HG02759 (cell line): ENCODE measurements around the gene PARS2.
"Not testable (repeated sequence)": the region's sequence is repeated elsewhere in the genome, so short reads cannot be mapped to it uniquely, and the experiment has no call there.

Experiments used
- ATAC-seq: cut with Tn5 transposase; IDR thresholded peaks from one replicate; pipeline ENCODE4 v1.9.1; 2021; ENCODE audit warnings: mild to moderate bottlenecking, moderate library complexity; ENCODE audit not compliant: unreplicated experiment

The PARS2 gene

GRCh38 chr1:54775828-54776721, 11.8 kb upstream of the PARS2 start:
- not testable (repeated sequence) for ATAC-seq

GRCh38 chr1:54774820-54775498, 10.6 kb upstream of the PARS2 start:
- ATAC-seq, result no peak

DNA sequence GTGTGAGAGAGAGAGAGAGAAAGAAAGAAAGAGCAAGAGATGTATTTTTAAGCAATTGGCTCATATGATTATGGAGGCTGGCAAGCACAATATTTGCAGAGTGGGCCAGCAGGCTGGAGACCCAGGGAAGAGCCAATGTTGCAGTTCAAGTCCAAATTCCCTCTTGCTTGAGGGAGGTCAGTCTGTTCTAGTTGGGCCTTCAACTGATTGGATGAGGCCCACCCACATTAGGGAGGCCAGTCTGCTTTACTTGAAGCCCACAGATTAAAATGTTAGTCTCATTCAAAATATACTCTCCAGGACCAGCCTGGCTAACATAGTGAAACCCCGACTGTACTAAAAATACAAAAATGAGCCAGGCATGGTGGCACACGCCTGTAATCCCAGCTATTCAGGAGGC, 8.6 kb upstream of the PARS2 start:
- no peak for ATAC-seq

- no peak for ATAC-seq
These were observed 3.8 kb upstream of the PARS2 start for GRCh38 chr1:54768093-54768492.

- ATAC-seq, result no peak
These were observed 3.2 kb upstream of the PARS2 start for GRCh38 chr1:54767526-54767925.

GRCh38 chr1:54766726-54767125, 2.4 kb upstream of the PARS2 start:
- ATAC-seq, result no peak

GRCh38 chr1:54764922-54765561, 719 bp upstream of the PARS2 start:
- ATAC-seq, result peak; percentile 17

- no peak for ATAC-seq
These were observed 549 bp downstream of the PARS2 start for GRCh38 chr1:54763816-54764132.

- no peak for ATAC-seq
These were observed 5.5 kb downstream of the PARS2 start for GRCh38 chr1:54758678-54759348.

DNA sequence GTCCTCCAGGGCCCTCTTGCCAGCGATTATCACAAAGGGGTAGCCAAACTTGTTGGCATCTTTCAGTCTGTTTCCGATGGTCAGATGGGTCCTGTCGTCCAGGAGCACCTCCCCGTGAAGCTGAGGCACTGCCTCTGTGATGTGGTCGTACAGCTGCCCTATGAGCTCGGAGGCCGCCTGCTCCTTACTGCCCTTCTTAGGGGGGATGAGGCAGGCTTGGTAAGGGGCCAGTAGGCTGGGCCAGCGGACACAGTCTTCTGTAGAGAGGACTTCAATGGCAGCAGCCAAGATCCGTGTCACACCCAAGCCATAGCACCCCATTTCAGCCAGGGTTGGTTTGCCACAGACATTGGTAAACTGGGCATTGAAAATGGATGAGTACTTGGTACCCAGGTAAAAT, 6.5 kb downstream of the PARS2 start:
- ATAC-seq, result no peak

- ATAC-seq, result no peak
These were observed 9.6 kb downstream of the PARS2 start for GRCh38 chr1:54754486-54755285.

GRCh38 chr1:54754045-54754444, 10.3 kb downstream of the PARS2 start:
- ATAC-seq, result no peak

- ATAC-seq, result no peak
These were observed 12.9 kb downstream of the PARS2 start for GRCh38 chr1:54751426-54751825.

GRCh38 chr1:54750596-54750995, 13.7 kb downstream of the PARS2 start:
- no peak for ATAC-seq

DNA sequence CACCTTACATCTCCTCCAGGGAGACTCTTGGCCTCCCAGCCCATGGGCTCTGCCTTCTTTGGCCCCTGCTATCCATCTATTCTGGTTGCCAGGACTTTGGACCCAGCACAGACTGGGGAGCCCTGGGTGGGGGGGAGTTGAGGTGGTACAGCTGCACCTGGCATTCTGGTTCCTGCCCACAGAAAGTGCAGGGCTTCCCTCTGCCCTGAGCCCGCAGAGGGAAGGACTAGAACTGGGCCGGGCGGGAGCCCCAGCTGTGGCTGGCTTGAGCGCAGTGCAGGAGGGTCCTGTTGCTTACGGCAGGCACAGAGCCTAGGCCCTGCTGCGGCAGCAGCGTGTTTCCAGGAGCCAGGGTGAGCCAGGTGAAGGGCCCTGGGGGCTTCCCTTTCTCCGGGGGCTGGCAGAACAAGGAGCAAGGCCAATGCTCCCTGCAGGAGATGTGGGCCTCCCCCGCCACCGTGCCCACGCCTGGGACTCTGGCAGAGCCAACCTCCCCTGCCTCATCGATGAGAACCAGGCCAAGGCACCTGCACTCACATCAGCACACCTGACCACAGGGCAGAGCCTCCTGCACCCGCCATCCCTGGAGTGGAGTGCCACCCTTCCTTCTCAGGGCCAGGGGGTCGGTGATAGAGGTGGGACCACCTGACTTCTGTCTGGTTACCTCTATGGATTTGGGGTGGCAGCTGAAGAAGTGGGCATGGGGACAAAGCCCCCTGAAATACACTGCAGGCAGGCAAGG, 16.1 kb downstream of the PARS2 start:
- no peak for ATAC-seq

DNA sequence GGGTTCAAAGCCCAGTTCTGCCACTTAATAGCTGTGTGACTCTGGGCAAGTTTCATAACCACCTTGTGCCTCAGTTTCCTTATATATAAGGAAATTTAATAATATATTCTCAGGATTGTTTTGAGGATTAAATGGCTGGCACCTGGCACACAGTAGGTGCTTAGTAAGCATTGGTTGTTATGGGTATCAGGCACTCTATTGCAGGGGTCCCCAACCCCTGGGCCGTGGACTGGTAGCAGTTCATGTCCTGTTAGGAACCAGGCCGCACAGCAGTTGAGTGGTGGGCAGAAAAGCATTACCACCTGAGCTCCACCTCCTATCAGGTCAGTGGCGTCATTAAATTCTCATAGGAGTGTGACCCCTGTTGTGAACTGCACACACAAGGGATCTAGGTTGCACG, 18.5 kb downstream of the PARS2 start:
- no peak for ATAC-seq

DNA sequence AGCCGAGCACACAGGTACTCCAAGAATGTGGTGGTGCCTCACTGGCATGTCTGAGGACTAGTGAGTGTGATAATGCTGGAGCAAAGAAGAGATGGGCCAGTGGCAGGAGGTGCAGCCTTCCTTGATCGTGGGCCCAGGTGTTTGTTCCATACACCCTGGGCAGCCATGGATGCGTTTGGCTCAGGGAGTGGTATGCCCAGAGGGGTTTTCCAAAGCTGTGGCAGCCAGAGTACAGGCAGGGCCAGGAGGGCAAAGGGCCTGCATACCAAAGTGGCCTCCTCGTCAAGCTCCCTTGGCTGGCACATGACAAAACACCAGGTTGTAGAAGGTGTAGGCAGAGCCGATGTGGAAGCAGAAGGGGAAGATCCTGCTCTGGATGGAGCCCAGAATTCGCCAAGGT, 19.0 kb downstream of the PARS2 start:
- no peak for ATAC-seq

- ATAC-seq, result no peak
These were observed 19.6 kb downstream of the PARS2 start for GRCh38 chr1:54744696-54745095.

DNA sequence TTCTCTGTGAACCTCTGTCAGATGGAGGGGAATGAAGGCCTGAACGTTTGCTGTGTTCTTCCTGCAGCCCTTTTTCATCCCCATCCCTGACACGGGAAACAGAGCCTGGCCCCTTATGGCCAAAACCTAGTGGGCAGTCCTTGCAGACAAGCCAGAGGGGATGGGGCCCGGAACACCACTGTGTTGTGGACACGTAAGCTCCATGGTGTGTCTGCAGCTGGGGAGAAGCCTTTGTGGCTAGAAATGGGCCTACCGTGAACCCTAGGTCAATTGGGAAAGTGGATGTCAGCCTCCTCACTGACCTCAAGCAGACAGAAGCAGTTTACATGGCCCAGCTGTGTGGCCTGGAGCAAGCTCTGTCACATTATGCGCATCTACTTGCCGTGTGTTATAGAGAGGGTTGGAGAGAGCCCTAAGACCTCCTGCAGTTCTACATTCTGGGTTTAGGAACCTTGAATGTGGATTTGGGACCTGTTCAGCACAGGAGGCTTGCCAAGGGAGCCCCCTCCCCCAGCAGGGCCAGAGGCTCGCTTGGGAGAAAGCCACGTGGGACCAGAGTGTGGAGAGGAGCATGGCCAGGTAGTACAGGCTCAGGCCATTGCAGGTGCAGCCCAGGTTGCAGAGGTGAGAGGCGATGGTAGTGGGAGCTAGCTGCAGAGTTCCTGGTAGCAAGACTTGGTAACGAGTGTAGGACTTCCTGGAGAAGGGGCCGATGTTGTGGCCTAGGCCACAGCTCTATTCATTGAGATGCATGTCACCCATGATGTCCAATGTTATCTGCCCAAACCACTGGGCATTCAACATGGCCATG, 20.7 kb downstream of the PARS2 start:
- ATAC-seq, result no peak
